Smooth muscle cell (in vitro differentiated cells): ENCODE data around the gene CHST14. TPM values are rescaled to one million over a fixed set of nuclear protein-coding genes. Genes with fewer than 3 reads are reported as not detected.

Experiments
- DNase-seq: peaks from one replicate; lab custom pipeline; 2025; ENCODE audit not compliant: unreplicated experiment; lab: John Stamatoyannopoulos, UW
- H2AFZ ChIP-seq: fragments of 200-600 bp; sonication (generic); 2 replicates; pipeline ENCODE4 v1.6.0; 2016; ENCODE audit warnings: antibody characterized with exemption, low read depth, mild to moderate bottlenecking
- H3F3A ChIP-seq: fragments of 200-600 bp; sonication (generic); 2 replicates; pipeline ENCODE4 v1.6.0; 2017; ENCODE audit warnings: antibody characterized with exemption, low read depth
- H3K27ac ChIP-seq: fragments of 200-600 bp; sonication (generic); 2 replicates; pipeline ENCODE4 v1.5.1; 2016; ENCODE audit warnings: low read depth, mild to moderate bottlenecking
- H3K27me3 ChIP-seq: fragments of 200-600 bp; sonication (generic); 2 replicates; pipeline ENCODE4 v1.6.1; 2016; ENCODE audit warnings: low read depth, mild to moderate bottlenecking
- H3K36me3 ChIP-seq: fragments of 200-600 bp; sonication (generic); 2 replicates; pipeline ENCODE4 v1.5.1; 2016; ENCODE audit warnings: low read depth
- H3K4me1 ChIP-seq: fragments of 200-600 bp; sonication (generic); 2 replicates; pipeline ENCODE4 v1.5.1; 2016; ENCODE audit warnings: low read depth
- H3K4me2 ChIP-seq: fragments of 200-600 bp; sonication (generic); 2 replicates; pipeline ENCODE4 v1.6.0; 2016; ENCODE audit warnings: mild to moderate bottlenecking
- H3K4me3 ChIP-seq: fragments of 200-600 bp; sonication (generic); 2 replicates; pipeline ENCODE4 v1.5.1; 2016; ENCODE audit warnings: mild to moderate bottlenecking
- H3K79me2 ChIP-seq: fragments of 200-600 bp; sonication (generic); 2 replicates; pipeline ENCODE4 v1.6.0; 2016; ENCODE audit warnings: low read depth, mild to moderate bottlenecking
- H3K9ac ChIP-seq: fragments of 200-600 bp; sonication (generic); 2 replicates; pipeline ENCODE4 v1.6.0; 2016; ENCODE audit warnings: low read depth
- H3K9me3 ChIP-seq: fragments of 200-600 bp; sonication (generic); replicated peaks from 2 replicates; pipeline ENCODE4 v1.5.1; 2016; ENCODE audit warnings: low read depth
- H4K20me1 ChIP-seq: fragments of 200-600 bp; sonication (generic); 2 replicates; pipeline ENCODE4 v1.6.0; 2016; ENCODE audit warnings: low read depth
- CTCF ChIP-seq: fragments of 200-600 bp; sonication (generic); IDR thresholded peaks from 2 replicates; pipeline ENCODE4 v1.5.1; 2017; ENCODE audit warnings: borderline replicate concordance, mild to moderate bottlenecking, antibody characterized with exemption; ENCODE audit not compliant: insufficient read depth, poor library complexity, severe bottlenecking
- WGBS: methylation state at CpG from one replicate; pipeline ENCODE4 v1.1.7; 2016; ENCODE audit warnings: low lambda C conversion rate; 5-methylcytosine and 5-hydroxymethylcytosine counted together
- polyA plus RNA-seq: library from polyadenylated mRNA; unstranded; fragments of >200 nt; fragmentation: Nextera tagmentation; extraction: Ambion mirVana; gene quantifications from 2 replicates; pipeline ENCODE4 v1.2.1, GENCODE V29; 2016
- total RNA-seq: library from RNA; depleted of rRNA; stranded (reverse); fragments of >200 nt; gene quantifications from 2 replicates; pipeline ENCODE4 v1.2.3, GENCODE V29; 2014

The CHST14 gene
- total and polyA plus RNA-seq, 2 experiments from 2014 or later, result 19.1 to 24.6 TPM

GRCh38 chr15:40477642-40478327 is 7.0 kb downstream of the CHST14 start:
- 45% methylated on average over 5 of the region's 5 CpGs for WGBS
- Histone ChIP-seq H3K27ac (no peak overlapping the region), H3K36me3 (no peaks in the 10 kb centered on the region), H3F3A (no peaks in the 10 kb centered on the region), H3K27me3 (no peaks in the 10 kb centered on the region), H2AFZ (no peak overlapping the region), H3K9me3 (no peaks in the 10 kb centered on the region), H3K79me2 (no peaks in the 10 kb centered on the region), H3K9ac (no peak overlapping the region), H3K4me2 (no peak overlapping the region), H4K20me1 (no peaks in the 10 kb centered on the region), H3K4me3 (no peak overlapping the region), H3K4me1 (peaks cover 7% of the 10 kb centered on the region)
- TF ChIP-seq CTCF, result no peak
- DNase-seq, result no peak

GRCh38 chr15:40479024-40479423 is 8.2 kb downstream of the CHST14 start:
- H3K4me1 ChIP-seq, result peaks cover 7% of the 10 kb centered on the region
- no peaks in the 10 kb centered on the region for H3F3A ChIP-seq
- no peak for DNase-seq
- no peak overlapping the region for H3K27ac ChIP-seq
- H3K4me2 ChIP-seq, result no peak overlapping the region
- no peaks in the 10 kb centered on the region for H3K27me3 ChIP-seq
- H3K79me2 ChIP-seq, result no peaks in the 10 kb centered on the region
- H3K36me3 ChIP-seq, result no peaks in the 10 kb centered on the region
- no peak overlapping the region for H3K4me3 ChIP-seq
- no peaks in the 10 kb centered on the region for H4K20me1 ChIP-seq
- no peak overlapping the region for H2AFZ ChIP-seq
- H3K9me3 ChIP-seq, result no peaks in the 10 kb centered on the region
- no peak overlapping the region for H3K9ac ChIP-seq
- TF ChIP-seq CTCF, result no peak

- Histone ChIP-seq H3K79me2 (no peaks in the 10 kb centered on the region), H3K4me1 (peaks cover 7% of the 10 kb centered on the region), H3K4me2 (no peak overlapping the region), H3K27me3 (no peaks in the 10 kb centered on the region), H3K9ac (no peak overlapping the region), H4K20me1 (no peaks in the 10 kb centered on the region), H3K9me3 (no peaks in the 10 kb centered on the region), H2AFZ (no peak overlapping the region), H3K4me3 (no peak overlapping the region), H3K27ac (no peak overlapping the region), H3K36me3 (no peaks in the 10 kb centered on the region), H3F3A (no peaks in the 10 kb centered on the region)
- no peak for DNase-seq
- no peak for TF ChIP-seq CTCF
- WGBS, result 84% methylated on average over 1 of the region's 1 CpG
These were observed 10.7 kb downstream of the CHST14 start for GRCh38 chr15:40481341-40482074.
